Mucosa of stomach (tissue), 1 donor: ENCODE results near the gene PPP1R9B.

Source experiments
- H3K27me3 ChIP-seq: one replicate; pipeline ENCODE4 v1.7.0; 2013; ENCODE audit warnings: mild to moderate bottlenecking, low read length; ENCODE audit not compliant: control insufficient read depth, insufficient read depth
- H3K36me3 ChIP-seq: one replicate; pipeline ENCODE4 v1.7.0; 2013; ENCODE audit warnings: low read length; ENCODE audit not compliant: control insufficient read depth, insufficient read depth
- H3K4me1 ChIP-seq: one replicate; pipeline ENCODE4 v1.7.0; 2013; ENCODE audit warnings: mild to moderate bottlenecking, low read length; ENCODE audit not compliant: control insufficient read depth, insufficient read depth
- H3K4me3 ChIP-seq: one replicate; pipeline ENCODE4 v1.7.0; 2013; ENCODE audit warnings: low read length
- H3K9ac ChIP-seq: one replicate; pipeline ENCODE4 v1.7.0; 2013; ENCODE audit warnings: mild to moderate bottlenecking, low read length, moderate library complexity
- H3K9me3 ChIP-seq: one replicate; pipeline ENCODE4 v1.7.0; 2013; ENCODE audit warnings: mild to moderate bottlenecking, low read length, moderate library complexity; ENCODE audit not compliant: control insufficient read depth
- donor health status: Pancreatic carcinoma.

PPP1R9B gene

DNA sequence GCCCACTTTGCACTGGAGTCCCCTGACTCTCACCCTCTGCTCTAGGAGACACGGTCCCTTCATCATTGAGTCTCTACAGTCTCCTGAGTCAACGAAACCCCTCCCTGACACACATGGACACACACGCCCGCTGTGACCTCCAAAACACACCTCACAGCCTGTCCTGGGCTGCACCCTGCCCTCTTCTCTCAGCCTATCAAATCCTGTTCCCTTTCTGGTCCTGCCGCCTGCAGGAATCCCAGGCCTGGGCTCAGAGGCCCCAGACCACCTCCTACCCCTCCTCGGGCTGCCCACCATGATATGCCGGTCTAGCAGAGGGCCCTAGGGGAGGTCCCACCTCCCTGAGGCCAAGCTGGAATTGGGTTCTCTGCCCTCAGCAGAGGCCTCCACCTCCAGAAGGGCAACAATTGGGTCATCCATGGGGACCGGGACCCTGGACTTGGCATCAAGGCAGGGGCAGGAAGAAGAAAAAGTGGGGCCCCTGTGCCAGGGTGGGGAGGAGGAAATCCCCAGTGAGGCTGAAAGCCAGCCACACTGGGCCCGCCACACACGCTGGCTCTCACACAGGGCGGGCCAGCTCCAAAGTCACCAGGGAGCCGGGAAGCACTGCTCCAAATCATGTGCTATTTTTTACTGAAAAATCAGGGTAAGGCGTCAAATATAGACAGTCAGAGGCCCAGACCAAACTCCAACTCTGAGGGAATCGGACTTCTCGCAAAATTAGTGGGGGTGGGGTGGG is 3.4 kb downstream of the PPP1R9B start:
- peaks cover 65% of the 10 kb centered on the region for H3K4me1 ChIP-seq
- H3K9me3 ChIP-seq: no peaks in the 10 kb centered on the region
- peak overlapping the region; percentile 25 for H3K4me3 ChIP-seq
- H3K9ac ChIP-seq: peak overlapping the region; percentile 59
- no peaks in the 10 kb centered on the region for H3K27me3 ChIP-seq
- H3K36me3 ChIP-seq: peaks cover 9% of the 10 kb centered on the region

- Histone ChIP-seq H3K27me3 (no peaks in the 10 kb centered on the region), H3K4me1 (peaks cover 63% of the 10 kb centered on the region), H3K36me3 (peaks cover 9% of the 10 kb centered on the region), H3K9me3 (no peaks in the 10 kb centered on the region), H3K4me3 (no peak overlapping the region), H3K9ac (no peak overlapping the region)
These were observed 4.1 kb downstream of the PPP1R9B start for GRCh38 chr17:50146230-50146926.

DNA sequence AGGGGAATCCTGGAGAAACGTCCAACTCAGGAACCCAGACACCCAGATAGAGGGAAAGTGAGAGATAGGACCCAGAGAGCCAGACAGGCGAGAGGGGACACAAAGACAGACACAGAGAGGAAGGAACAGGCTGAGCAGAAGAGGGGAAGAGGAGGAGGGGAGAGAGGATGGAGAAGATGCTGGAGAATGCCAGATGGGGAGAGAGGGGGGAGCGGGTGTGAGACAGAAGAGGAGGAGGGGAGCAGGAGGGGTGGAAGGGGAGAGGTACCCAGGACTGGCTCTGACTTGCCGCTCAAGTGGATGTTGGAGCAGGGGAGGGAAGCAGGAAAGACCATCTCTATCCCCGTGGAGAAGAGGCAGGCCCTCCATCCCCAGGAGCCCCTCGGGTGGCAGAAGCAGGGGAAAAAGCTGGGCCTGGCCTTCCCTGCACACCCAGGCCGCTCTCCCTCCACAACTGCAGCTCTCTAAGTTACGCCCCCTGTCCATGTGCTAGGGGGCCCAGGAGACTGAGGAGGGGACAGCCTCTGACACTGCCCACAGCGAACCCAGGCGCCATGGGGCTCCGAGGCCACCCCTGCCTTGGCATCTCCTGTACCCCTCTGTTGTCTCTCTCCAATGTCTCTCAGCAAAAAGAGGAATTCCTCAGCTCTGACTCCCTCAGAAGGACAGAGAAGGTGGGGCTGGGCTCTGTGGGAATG is 4.8 kb downstream of the PPP1R9B start:
- H3K4me3 ChIP-seq: no peak overlapping the region
- peaks cover 9% of the 10 kb centered on the region for H3K36me3 ChIP-seq
- H3K4me1 ChIP-seq: peaks cover 59% of the 10 kb centered on the region
- H3K9ac ChIP-seq: no peak overlapping the region
- no peaks in the 10 kb centered on the region for H3K9me3 ChIP-seq
- no peaks in the 10 kb centered on the region for H3K27me3 ChIP-seq

DNA sequence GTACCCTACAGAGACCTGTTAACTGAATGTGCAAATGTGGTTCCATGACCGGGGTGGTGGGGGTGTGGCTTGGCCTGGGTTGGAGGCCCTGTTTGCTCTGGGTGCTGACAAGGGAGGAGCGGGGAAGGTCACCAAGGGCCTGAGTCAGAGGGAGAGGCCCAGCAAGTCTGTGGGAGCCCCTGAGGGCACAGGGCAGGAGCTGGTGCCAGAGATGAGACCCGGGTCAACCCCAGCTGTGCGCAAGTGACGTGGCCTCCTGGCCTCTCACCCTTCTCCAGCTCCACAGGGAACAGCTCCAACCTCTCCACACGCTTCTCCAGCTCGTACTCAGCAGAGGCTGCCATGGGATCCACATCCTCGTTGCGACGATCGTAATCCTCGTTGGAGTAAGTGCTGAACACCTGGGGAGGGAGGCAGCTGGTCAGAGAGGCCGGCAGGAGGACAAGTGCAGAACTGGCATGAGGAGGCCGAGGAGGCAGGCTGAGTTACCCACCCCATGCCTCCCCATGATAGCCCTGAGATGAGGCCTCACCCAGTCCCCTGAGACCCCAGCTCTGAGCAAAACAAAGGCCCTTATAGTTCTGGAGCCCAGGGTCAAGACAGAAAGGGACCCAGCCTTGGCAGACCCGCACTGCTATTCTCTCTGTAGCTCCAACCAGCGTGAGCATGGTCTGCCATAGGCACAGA is 5.5 kb downstream of the PPP1R9B start:
- Histone ChIP-seq H3K9ac (no peak overlapping the region), H3K36me3 (peaks cover 9% of the 10 kb centered on the region), H3K4me1 (peaks cover 59% of the 10 kb centered on the region), H3K4me3 (no peak overlapping the region), H3K9me3 (no peaks in the 10 kb centered on the region), H3K27me3 (no peaks in the 10 kb centered on the region)

DNA sequence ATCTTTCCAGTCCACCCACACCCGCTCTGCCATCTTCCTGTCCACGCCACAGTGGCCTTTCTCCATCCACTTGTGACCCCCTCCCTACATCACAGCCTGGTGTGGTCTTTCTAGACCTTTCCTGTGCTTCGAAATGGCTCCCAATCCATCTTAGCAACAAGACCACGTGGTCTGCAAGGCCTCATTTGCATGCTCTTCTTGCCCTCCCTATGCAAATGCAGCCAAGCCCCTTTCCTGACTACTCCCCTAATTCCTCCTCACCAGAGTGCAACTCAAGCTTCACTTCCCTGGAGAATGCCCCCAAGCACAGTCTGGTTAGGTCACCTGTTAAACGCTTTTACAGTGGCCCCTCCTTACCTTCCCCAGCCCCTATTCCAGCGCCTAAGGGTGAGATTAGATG is 6.1 kb downstream of the PPP1R9B start:
- H3K4me1 ChIP-seq: peaks cover 59% of the 10 kb centered on the region
- H3K27me3 ChIP-seq: no peaks in the 10 kb centered on the region
- no peaks in the 10 kb centered on the region for H3K9me3 ChIP-seq
- H3K36me3 ChIP-seq: peaks cover 9% of the 10 kb centered on the region
- no peak overlapping the region for H3K4me3 ChIP-seq
- no peak overlapping the region for H3K9ac ChIP-seq

DNA sequence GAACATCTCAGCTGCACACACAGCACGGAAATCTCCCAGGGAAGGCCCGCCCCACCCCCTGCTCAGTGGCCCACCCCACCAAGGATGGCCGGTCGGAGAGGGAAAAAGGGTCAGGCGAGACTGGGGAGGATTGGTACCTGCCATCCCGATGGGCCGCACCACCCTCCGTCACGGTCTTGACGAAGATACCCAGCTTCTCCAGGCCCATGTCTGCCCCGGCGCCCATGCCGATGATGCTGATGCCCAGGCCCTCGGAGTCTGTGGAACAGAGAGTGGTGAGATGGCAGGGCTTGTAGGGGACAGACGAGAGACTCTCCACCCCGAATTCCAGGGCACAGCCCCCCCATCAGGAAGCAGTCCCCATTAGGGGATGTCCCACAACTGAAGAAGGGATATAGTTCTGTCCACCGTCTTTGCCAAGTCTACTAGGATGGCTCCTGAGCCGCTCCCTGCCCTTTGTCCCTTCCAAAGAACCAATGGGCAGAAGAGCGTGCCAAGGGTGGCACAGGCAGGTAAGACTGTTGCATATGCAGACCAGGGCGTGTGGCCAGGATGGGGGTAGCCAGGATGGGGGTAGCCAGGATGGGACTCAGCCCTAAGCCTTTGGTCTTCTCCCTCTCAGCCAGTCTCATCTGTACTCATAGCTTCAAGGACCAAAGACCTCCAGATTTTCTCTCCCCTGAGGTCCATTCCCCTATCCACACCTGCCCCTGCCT is 6.9 kb downstream of the PPP1R9B start:
- Histone ChIP-seq H3K36me3 (peaks cover 16% of the 10 kb centered on the region), H3K27me3 (no peaks in the 10 kb centered on the region), H3K4me1 (peaks cover 59% of the 10 kb centered on the region), H3K9me3 (no peaks in the 10 kb centered on the region), H3K9ac (no peak overlapping the region), H3K4me3 (no peak overlapping the region)

GRCh38 chr17:50141745-50142110 is 8.7 kb downstream of the PPP1R9B start:
- H3K27me3 ChIP-seq: no peaks in the 10 kb centered on the region
- H3K4me3 ChIP-seq: no peak overlapping the region
- peaks cover 24% of the 10 kb centered on the region for H3K36me3 ChIP-seq
- H3K4me1 ChIP-seq: peaks cover 41% of the 10 kb centered on the region
- H3K9me3 ChIP-seq: no peaks in the 10 kb centered on the region
- H3K9ac ChIP-seq: no peak overlapping the region

- Histone ChIP-seq H3K9ac (no peak overlapping the region), H3K36me3 (peaks cover 29% of the 10 kb centered on the region), H3K4me3 (no peak overlapping the region), H3K27me3 (no peaks in the 10 kb centered on the region), H3K9me3 (no peaks in the 10 kb centered on the region), H3K4me1 (peaks cover 36% of the 10 kb centered on the region)
These were observed 9.3 kb downstream of the PPP1R9B start for GRCh38 chr17:50141026-50141744.

GRCh38 chr17:50139950-50140885 is 10.3 kb downstream of the PPP1R9B start:
- H3K4me1 ChIP-seq: peaks cover 26% of the 10 kb centered on the region
- H3K9ac ChIP-seq: no peak overlapping the region
- no peaks in the 10 kb centered on the region for H3K9me3 ChIP-seq
- H3K4me3 ChIP-seq: no peak overlapping the region
- H3K27me3 ChIP-seq: no peaks in the 10 kb centered on the region
- H3K36me3 ChIP-seq: peaks cover 35% of the 10 kb centered on the region

- no peak overlapping the region for H3K4me3 ChIP-seq
- no peaks in the 10 kb centered on the region for H3K9me3 ChIP-seq
- peaks cover 30% of the 10 kb centered on the region for H3K36me3 ChIP-seq
- H3K9ac ChIP-seq: no peak overlapping the region
- peaks cover 17% of the 10 kb centered on the region for H3K4me1 ChIP-seq
- no peaks in the 10 kb centered on the region for H3K27me3 ChIP-seq
These were observed 11.2 kb downstream of the PPP1R9B start for GRCh38 chr17:50139185-50139783.
